HL-60/S4 (cell line): Measurements from ENCODE around the gene CAMK1D.
"Not testable (repeated sequence)": the region's sequence is repeated elsewhere in the genome, so short reads cannot be mapped to it uniquely, and the experiment has no call there.

Source experiments
- in situ Hi-C: fragments of 300-500 bp; cut with MboI; formaldehyde crosslinking; loops from 2 replicates; pipeline ENCODE4 v1.14.3; 2022; ENCODE audit warnings: low sequenced_read_pairs

CAMK1D gene

GRCh38 chr10:12543589-12543988 lies 194.2 kb downstream of the CAMK1D start:
- in situ Hi-C loops: no loop called here

GRCh38 chr10:12546160-12546802 lies 196.9 kb downstream of the CAMK1D start:
- in situ Hi-C loops: not testable (repeated sequence)

GRCh38 chr10:12547301-12547771 lies 198.0 kb downstream of the CAMK1D start:
- in situ Hi-C loops: no loop called here

- in situ Hi-C loops: no loop called here
Observed at GRCh38 chr10:12549297-12549696, 199.9 kb downstream of the CAMK1D start.

- in situ Hi-C loops: no loop called here
Observed at GRCh38 chr10:12550994-12551393, 201.6 kb downstream of the CAMK1D start.

GRCh38 chr10:12556039-12556438 lies 206.7 kb downstream of the CAMK1D start:
- in situ Hi-C loops: no loop called here

GRCh38 chr10:12559578-12560178 lies 210.3 kb downstream of the CAMK1D start:
- in situ Hi-C loops: no loop called here

- in situ Hi-C loops: no loop called here
Observed at GRCh38 chr10:12561307-12561706, 212.0 kb downstream of the CAMK1D start.

GRCh38 chr10:12561720-12562119 lies 212.4 kb downstream of the CAMK1D start:
- in situ Hi-C loops: no loop called here

GRCh38 chr10:12563489-12563888 lies 214.1 kb downstream of the CAMK1D start:
- in situ Hi-C loops: no loop called here

- in situ Hi-C loops: no loop called here
Observed at GRCh38 chr10:12564173-12564572, 214.8 kb downstream of the CAMK1D start.

GRCh38 chr10:12566161-12567115 lies 217.1 kb downstream of the CAMK1D start:
- in situ Hi-C loops: no loop called here

GRCh38 chr10:12568391-12569009 lies 219.2 kb downstream of the CAMK1D start:
- in situ Hi-C loops: no loop called here

- in situ Hi-C loops: no loop called here
Observed at GRCh38 chr10:12572281-12572680, 222.9 kb downstream of the CAMK1D start.

GRCh38 chr10:12577610-12578009 lies 228.3 kb downstream of the CAMK1D start:
- in situ Hi-C loops: no loop called here

GRCh38 chr10:12579954-12580858 lies 230.9 kb downstream of the CAMK1D start:
- in situ Hi-C loops: no loop called here

GRCh38 chr10:12583891-12584595 lies 234.7 kb downstream of the CAMK1D start:
- in situ Hi-C loops: no loop called here

- in situ Hi-C loops: no loop called here
Observed at GRCh38 chr10:12586741-12587140, 237.4 kb downstream of the CAMK1D start.

GRCh38 chr10:12587451-12587888 lies 238.1 kb downstream of the CAMK1D start:
- in situ Hi-C loops: no loop called here
